Sigmoid colon (tissue), 7 donors: ENCODE measurements around the gene NR2F6. TPM values are rescaled to one million over a fixed set of nuclear protein-coding genes. Genes with fewer than 3 reads are reported as not detected.

Experiments used
- DNase-seq: peaks from one replicate; pipeline ENCODE4 v3.0.0-alpha.2; 2019
- H3K27ac ChIP-seq, 4 donors: fragments of 200-600 bp; sonication (generic); one replicate each; pipeline ENCODE4 v1.5.1; 2016 to 2019; ENCODE audit warnings: mild to moderate bottlenecking in 1 of 4
- H3K27me3 ChIP-seq, 3 donors: fragments of 200-600 bp; sonication (generic); one replicate each; pipeline ENCODE4 v1.5.1; 2019; ENCODE audit warnings: mild to moderate bottlenecking in 1 of 3
- H3K36me3 ChIP-seq, 4 donors: fragments of 200-600 bp; sonication (generic); one replicate each; pipeline ENCODE4 v1.5.1; 2016 to 2019
- H3K4me1 ChIP-seq, 4 donors: fragments of 200-600 bp; sonication (generic); one replicate each; pipeline ENCODE4 v1.5.1; 2017 to 2019
- H3K4me3 ChIP-seq, 4 donors: fragments of 200-600 bp; sonication (generic); one replicate each; pipeline ENCODE4 v1.5.1; 2017 to 2019; ENCODE audit warnings: mild to moderate bottlenecking in 2 of 4, moderate library complexity in 1 of 4
- H3K9me3 ChIP-seq, 4 donors: fragments of 200-600 bp in 3 of 4; sonication (generic) in 3 of 4; one replicate each; pipeline versions ENCODE4 v1.5.1 to v1.6.1; 2013 to 2019
- CTCF ChIP-seq, 4 experiments: fragments of 450-650 bp in 3 of 4; fragments of 200-600 bp in 1 of 4; IDR thresholded peaks; one replicate each; pipeline ENCODE4 v1.5.1; 2016 to 2019; ENCODE audit warnings: antibody characterized with exemption in 4 of 4, mild to moderate bottlenecking in 3 of 4, moderate library complexity in 2 of 4
- EP300 ChIP-seq, 4 donors: sonication (generic); formaldehyde crosslinking; IDR thresholded peaks; one replicate each; pipeline ENCODE4 v1.6.1; 2017; ENCODE audit warnings: antibody characterized with exemption in 4 of 4
- POLR2A ChIP-seq, 2 donors: fragments of 450-650 bp; IDR thresholded peaks; one replicate each; pipeline ENCODE4 v1.6.1; 2016; ENCODE audit warnings: antibody characterized with exemption in 2 of 2, mild to moderate bottlenecking in 2 of 2, moderate library complexity in 2 of 2
- POLR2AphosphoS5 ChIP-seq, 4 donors: sonication (generic); formaldehyde crosslinking; IDR thresholded peaks; one replicate each; pipeline ENCODE4 v1.6.1; 2017; ENCODE audit warnings: antibody characterized with exemption in 4 of 4
- WGBS, 2 donors: extraction: QIAGEN DNeasy Blood & Tissue Kit; methylation state at CpG; one replicate each; pipeline ENCODE4 v1.1.7; 2013; 5-methylcytosine and 5-hydroxymethylcytosine counted together
- intact Hi-C: fragments of 100-400 bp; cut with DNase I; formaldehyde crosslinking; loops from one replicate; pipeline ENCODE4 v1.15.1; 2023
- polyA plus RNA-seq, 3 donors: library from polyadenylated mRNA; stranded (reverse); fragments of 200-250 nt; gene quantifications; one replicate each; pipeline ENCODE4 v1.2.3, GENCODE V29; 2013
- total RNA-seq, 4 donors: library from RNA; depleted of rRNA; stranded (reverse); fragments of >200 nt; gene quantifications; one replicate each; pipeline ENCODE4 v1.1.0, GENCODE V29; 2016
- donor health status: healthy with polysubstance abuse.
- donor health status: Bipolar disorder and iron deficiency.
- donor health status: healthy.

The NR2F6 gene
- total and polyA plus RNA-seq, 7 donors, result 21.6 to 72.1 (median 32.6) TPM

GRCh38 chr19:17202713-17203112 is 43.0 kb downstream of the NR2F6 start:
- DNase-seq, result no peak
- H3K4me3 ChIP-seq, result no peak overlapping the region
- peaks cover 39 to 92% (median 56%) of the 10 kb centered on the region in 4 donors for H3K36me3 ChIP-seq
- intact Hi-C loops, result no loop called here
- TF ChIP-seq POLR2AphosphoS5 (IDR thresholded peaks at IDR 0.05) (no peak), POLR2A (IDR thresholded peaks at IDR 0.05) (no peak), EP300 (IDR thresholded peaks at IDR 0.05) (no peak), CTCF (IDR thresholded peaks at IDR 0.05) (no peak)
- no peaks in the 10 kb centered on the region for H3K9me3 ChIP-seq
- no peaks in the 10 kb centered on the region for H3K4me1 ChIP-seq
- no peak overlapping the region for H3K27ac ChIP-seq
- 91 to 93% methylated on average over 17 of the region's 17 CpGs for WGBS, 2 donors
- H3K27me3 ChIP-seq, result no peaks in the 10 kb centered on the region

- Histone ChIP-seq H3K9me3 (no peaks in the 10 kb centered on the region), H3K4me3 (no peak overlapping the region), H3K4me1 (no peaks in the 10 kb centered on the region), H3K27ac (no peak overlapping the region), H3K27me3 (no peaks in the 10 kb centered on the region), H3K36me3 (peaks cover 39 to 93% (median 59%) of the 10 kb centered on the region in 4 donors)
- intact Hi-C loops, result no loop called here
- no peak for TF ChIP-seq EP300 (IDR thresholded peaks at IDR 0.05)
- WGBS, 2 donors, result 77 to 88% methylated on average over 9 of the region's 9 CpGs
- no peak for DNase-seq
Measured at GRCh38 chr19:17202249-17202648, 43.5 kb downstream of the NR2F6 start.

- TF ChIP-seq POLR2A (IDR thresholded peaks at IDR 0.05) (no peak), CTCF (IDR thresholded peaks at IDR 0.05) (no peak), POLR2AphosphoS5 (IDR thresholded peaks at IDR 0.05) (no peak), EP300 (IDR thresholded peaks at IDR 0.05) (no peak)
- H3K9me3 ChIP-seq, result no peaks in the 10 kb centered on the region
- intact Hi-C loops, result no loop called here
- no peaks in the 10 kb centered on the region for H3K27me3 ChIP-seq
- H3K36me3 ChIP-seq, result peaks cover 32 to 81% (median 53%) of the 10 kb centered on the region in 4 donors
- H3K4me1 ChIP-seq, result no peaks in the 10 kb centered on the region
- no peak overlapping the region for H3K4me3 ChIP-seq
- 84 to 88% methylated on average over 16 of the region's 16 CpGs for whole genome bisulfite sequencing, 2 donors
- DNase-seq, result no peak
- H3K27ac ChIP-seq, result no peak overlapping the region
Measured at GRCh38 chr19:17200408-17201079, 45.2 kb downstream of the NR2F6 start.

GRCh38 chr19:17197666-17198065 is 48.1 kb downstream of the NR2F6 start:
- peaks cover 58 to 86% (median 72%) of the 10 kb centered on the region in 4 donors for H3K36me3 ChIP-seq
- no peaks in the 10 kb centered on the region for H3K4me1 ChIP-seq
- H3K4me3 ChIP-seq, result no peak overlapping the region
- TF ChIP-seq POLR2A (IDR thresholded peaks at IDR 0.05) (no peak), POLR2AphosphoS5 (IDR thresholded peaks at IDR 0.05) (no peak), EP300 (IDR thresholded peaks at IDR 0.05) (no peak), CTCF (IDR thresholded peaks at IDR 0.05) (no peak)
- no peaks in the 10 kb centered on the region for H3K27me3 ChIP-seq
- H3K27ac ChIP-seq, result no peak overlapping the region
- intact Hi-C loops, result no loop called here
- no peaks in the 10 kb centered on the region for H3K9me3 ChIP-seq
- WGBS, 2 donors, result 95 to 96% methylated on average over 16 of the region's 16 CpGs
- DNase-seq, result no peak

DNA sequence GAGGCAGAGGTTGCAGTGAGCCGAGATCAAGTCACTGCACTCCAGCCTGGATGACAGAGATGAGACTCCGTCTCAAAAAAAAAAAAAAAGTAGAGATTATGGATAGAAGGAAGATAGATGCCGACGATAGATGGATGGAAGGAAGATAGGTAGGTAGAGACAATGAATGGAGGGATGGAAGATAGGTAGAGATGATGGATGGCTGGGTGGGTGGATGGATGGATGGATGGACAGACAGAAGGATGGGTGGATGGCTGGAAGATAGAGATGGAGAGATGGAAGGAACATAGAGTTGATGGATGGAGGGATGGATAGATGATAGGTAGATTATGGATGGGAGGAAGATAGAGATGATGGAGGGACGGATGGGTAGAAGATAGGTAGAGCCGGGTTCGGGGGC is 49.1 kb downstream of the NR2F6 start:
- 97 to 98% methylated on average over 7 of the region's 7 CpGs for WGBS, 2 donors
- Histone ChIP-seq H3K36me3 (peaks cover 51 to 86% (median 72%) of the 10 kb centered on the region in 4 donors), H3K4me3 (no peak overlapping the region), H3K9me3 (no peaks in the 10 kb centered on the region), H3K27me3 (no peaks in the 10 kb centered on the region), H3K4me1 (no peaks in the 10 kb centered on the region), H3K27ac (no peak overlapping the region)
- TF ChIP-seq POLR2AphosphoS5 (IDR thresholded peaks at IDR 0.05), result no peak
- no peak for TF ChIP-seq EP300 (IDR thresholded peaks at IDR 0.05)
- no peak for TF ChIP-seq CTCF (IDR thresholded peaks at IDR 0.05)
- TF ChIP-seq POLR2A (IDR thresholded peaks at IDR 0.05), result no peak
- DNase-seq, result no peak
- intact Hi-C loops, result no loop called here
